Sigmoid colon (tissue), 3 donors: ENCODE results near the gene PURA.

Experiments used
- POLR2A ChIP-seq, 2 donors: fragments of 450-650 bp; IDR thresholded peaks; one replicate each; pipeline ENCODE4 v1.6.1; 2016; ENCODE audit warnings: antibody characterized with exemption in 2 of 2, mild to moderate bottlenecking in 2 of 2, moderate library complexity in 2 of 2
- TF ChIP-seq, protein P1 (sequence below), 4 experiments: fragments of 450-650 bp in 3 of 4; fragments of 200-600 bp in 1 of 4; IDR thresholded peaks; one replicate each; pipeline ENCODE4 v1.5.1; 2016 to 2019; ENCODE audit warnings: antibody characterized with exemption in 4 of 4, mild to moderate bottlenecking in 3 of 4, moderate library complexity in 2 of 4

DNA sequence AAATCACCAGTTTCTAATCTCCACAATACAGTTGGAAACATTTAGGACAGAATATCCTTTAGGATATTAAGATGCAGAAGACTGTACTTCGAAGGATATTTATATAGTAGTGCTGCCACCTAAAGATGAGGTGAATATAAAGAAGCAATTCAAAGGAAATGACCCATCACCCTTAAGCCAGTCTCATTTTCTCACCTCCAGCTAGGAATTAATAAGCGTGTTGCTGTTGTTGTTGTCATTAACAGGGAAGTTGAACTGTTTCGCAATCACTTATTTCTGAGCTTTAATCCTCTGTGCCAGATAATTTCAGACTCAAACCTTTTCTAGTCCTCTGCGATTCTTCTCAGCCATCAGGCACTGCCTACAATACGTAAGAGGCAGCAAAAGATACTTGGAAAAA lies 7.8 kb upstream of the PURA start:
- no peak for TF ChIP-seq POLR2A (IDR thresholded peaks at IDR 0.05)
- TF ChIP-seq, protein P1, sequence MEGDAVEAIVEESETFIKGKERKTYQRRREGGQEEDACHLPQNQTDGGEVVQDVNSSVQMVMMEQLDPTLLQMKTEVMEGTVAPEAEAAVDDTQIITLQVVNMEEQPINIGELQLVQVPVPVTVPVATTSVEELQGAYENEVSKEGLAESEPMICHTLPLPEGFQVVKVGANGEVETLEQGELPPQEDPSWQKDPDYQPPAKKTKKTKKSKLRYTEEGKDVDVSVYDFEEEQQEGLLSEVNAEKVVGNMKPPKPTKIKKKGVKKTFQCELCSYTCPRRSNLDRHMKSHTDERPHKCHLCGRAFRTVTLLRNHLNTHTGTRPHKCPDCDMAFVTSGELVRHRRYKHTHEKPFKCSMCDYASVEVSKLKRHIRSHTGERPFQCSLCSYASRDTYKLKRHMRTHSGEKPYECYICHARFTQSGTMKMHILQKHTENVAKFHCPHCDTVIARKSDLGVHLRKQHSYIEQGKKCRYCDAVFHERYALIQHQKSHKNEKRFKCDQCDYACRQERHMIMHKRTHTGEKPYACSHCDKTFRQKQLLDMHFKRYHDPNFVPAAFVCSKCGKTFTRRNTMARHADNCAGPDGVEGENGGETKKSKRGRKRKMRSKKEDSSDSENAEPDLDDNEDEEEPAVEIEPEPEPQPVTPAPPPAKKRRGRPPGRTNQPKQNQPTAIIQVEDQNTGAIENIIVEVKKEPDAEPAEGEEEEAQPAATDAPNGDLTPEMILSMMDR (IDR thresholded peaks at IDR 0.05), result no peak
